MG63 (cell line): ENCODE data around the gene AGPS. TPM values are rescaled to one million over a fixed set of nuclear protein-coding genes. Genes with fewer than 3 reads are reported as not detected.
"Not testable (repeated sequence)": the region's sequence is repeated elsewhere in the genome, so short reads cannot be mapped to it uniquely, and the experiment has no call there.

ENCODE experiments used
- DNase-seq: peaks from one replicate; pipeline ENCODE4 v3.0.0-alpha.2; 2020
- H3K27me3 ChIP-seq: fragments of 250-450 bp; sonication (Bioruptor Pico); 2 replicates; pipeline ENCODE4 v1.5.1; 2020; ENCODE audit warnings: mild to moderate bottlenecking, moderate library complexity
- H3K36me3 ChIP-seq: fragments of 250-450 bp; sonication (Bioruptor Pico); 2 replicates; pipeline ENCODE4 v1.5.1; 2020; ENCODE audit warnings: mild to moderate bottlenecking, moderate library complexity
- H3K4me3 ChIP-seq: fragments of 250-450 bp; sonication (Bioruptor Pico); 2 replicates; pipeline ENCODE4 v1.5.1; 2020; ENCODE audit warnings: mild to moderate bottlenecking, moderate library complexity
- H3K9me3 ChIP-seq: fragments of 250-450 bp; sonication (Bioruptor Pico); 2 replicates; pipeline ENCODE4 v1.5.1; 2020; ENCODE audit warnings: mild to moderate bottlenecking, moderate library complexity
- total RNA-seq: library from RNA; depleted of rRNA; stranded (reverse); fragments of >200 nt; shearing (Covaris generic); gene quantifications from 2 replicates; pipeline ENCODE4 v1.2.3, GENCODE V29; 2014; ENCODE audit warnings: low replicate concordance

Gene AGPS
- total RNA-seq, 1 experiment from 2014 or later, result 31.0 TPM

DNA sequence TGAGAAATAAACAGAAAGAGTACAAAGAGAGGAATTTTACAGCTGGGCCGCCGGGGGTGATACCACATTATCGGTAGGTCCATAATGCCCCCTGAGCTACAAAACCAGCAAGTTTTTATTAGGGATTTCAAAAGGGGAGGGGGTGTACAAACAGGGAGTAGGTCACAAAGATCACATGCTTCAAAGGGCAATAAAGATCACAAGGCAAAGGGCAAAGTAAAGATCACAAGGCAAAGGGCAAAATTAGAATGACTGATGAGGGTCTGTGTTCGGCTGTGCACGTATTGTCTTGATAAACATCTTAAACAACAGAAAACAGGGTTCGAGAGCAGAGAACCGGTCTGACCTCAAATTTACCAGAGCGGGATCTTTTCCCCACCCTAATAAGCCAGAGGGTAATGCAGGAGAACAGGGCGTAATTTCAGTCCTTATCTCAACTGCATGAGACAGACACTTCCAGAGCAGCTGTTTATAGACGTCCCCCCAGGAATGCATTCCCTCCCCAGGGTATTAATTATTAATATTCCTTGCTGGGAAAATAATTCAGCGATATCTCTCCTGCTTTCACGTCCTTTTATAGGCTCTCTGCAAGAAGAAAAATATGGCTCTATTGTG, 38.6 kb downstream of the AGPS start:
- peaks cover 23% of the 10 kb centered on the region for H3K36me3 ChIP-seq
- not testable (repeated sequence) for H3K4me3 ChIP-seq, DNase-seq, H3K27me3 ChIP-seq
- peaks cover 42% of the 10 kb centered on the region for H3K9me3 ChIP-seq

DNA sequence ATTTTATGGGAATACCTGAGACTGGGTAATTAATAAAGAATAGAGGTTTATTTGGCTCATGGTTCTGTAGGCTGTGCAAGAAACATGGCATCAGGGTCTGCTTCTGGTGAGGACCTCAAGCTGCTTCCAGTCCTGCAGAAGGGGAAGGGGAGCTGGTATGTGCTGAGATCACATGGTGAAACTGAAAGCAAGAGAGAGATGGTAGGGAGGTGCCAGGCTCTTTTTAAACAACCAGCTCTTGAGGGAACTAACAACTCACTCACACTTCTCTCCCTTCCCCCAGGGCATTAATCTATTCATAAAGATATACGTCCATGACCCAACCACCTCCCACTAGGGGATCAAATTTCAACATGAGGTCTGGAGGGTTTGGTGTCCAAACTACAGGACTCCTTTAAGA, 40.1 kb downstream of the AGPS start:
- Histone ChIP-seq H3K27me3 (no peaks in the 10 kb centered on the region), H3K36me3 (peaks cover 21% of the 10 kb centered on the region), H3K9me3 (peaks cover 27% of the 10 kb centered on the region), H3K4me3 (no peak overlapping the region)
- no peak for DNase-seq

GRCh38 chr2:177433402-177433801, 40.8 kb downstream of the AGPS start:
- peaks cover 17% of the 10 kb centered on the region for H3K36me3 ChIP-seq
- no peak for DNase-seq
- no peaks in the 10 kb centered on the region for H3K27me3 ChIP-seq
- peaks cover 20% of the 10 kb centered on the region for H3K9me3 ChIP-seq
- H3K4me3 ChIP-seq, result no peak overlapping the region

- H3K4me3 ChIP-seq, result no peak overlapping the region
- no peak for DNase-seq
- H3K36me3 ChIP-seq, result peaks cover 17% of the 10 kb centered on the region
- H3K9me3 ChIP-seq, result peaks cover 19% of the 10 kb centered on the region
- no peaks in the 10 kb centered on the region for H3K27me3 ChIP-seq
These were observed 41.9 kb downstream of the AGPS start for GRCh38 chr2:177434475-177434874.

GRCh38 chr2:177445200-177445599, 52.6 kb downstream of the AGPS start:
- no peak for DNase-seq
- Histone ChIP-seq H3K9me3 (no peaks in the 10 kb centered on the region), H3K36me3 (peaks cover 25% of the 10 kb centered on the region), H3K4me3 (no peak overlapping the region), H3K27me3 (no peaks in the 10 kb centered on the region)

GRCh38 chr2:177448031-177448430, 55.5 kb downstream of the AGPS start:
- no peak overlapping the region for H3K4me3 ChIP-seq
- no peak for DNase-seq
- no peaks in the 10 kb centered on the region for H3K27me3 ChIP-seq
- no peaks in the 10 kb centered on the region for H3K9me3 ChIP-seq
- peaks cover 24% of the 10 kb centered on the region for H3K36me3 ChIP-seq

DNA sequence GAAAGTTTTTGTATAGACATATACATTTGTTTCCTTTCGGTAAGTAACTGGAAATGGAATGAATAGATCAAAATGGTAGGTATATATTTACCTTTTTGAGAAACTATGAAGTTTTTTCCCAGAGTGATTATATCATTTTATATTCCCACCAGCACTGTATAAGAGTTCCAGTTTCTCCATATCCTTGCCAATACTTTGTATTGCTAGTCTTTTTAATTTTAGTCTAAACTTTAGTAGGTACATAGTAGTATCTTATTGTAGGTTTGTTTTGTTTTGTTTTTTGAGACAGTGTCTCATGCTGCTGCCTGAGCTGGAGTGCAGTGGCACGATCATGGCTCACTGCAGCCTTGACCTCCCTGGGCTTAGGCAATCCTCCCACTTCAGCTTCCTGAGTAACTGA, 56.6 kb downstream of the AGPS start:
- no peaks in the 10 kb centered on the region for H3K9me3 ChIP-seq
- peaks cover 18% of the 10 kb centered on the region for H3K36me3 ChIP-seq
- no peaks in the 10 kb centered on the region for H3K27me3 ChIP-seq
- no peak for DNase-seq
- no peak overlapping the region for H3K4me3 ChIP-seq

DNA sequence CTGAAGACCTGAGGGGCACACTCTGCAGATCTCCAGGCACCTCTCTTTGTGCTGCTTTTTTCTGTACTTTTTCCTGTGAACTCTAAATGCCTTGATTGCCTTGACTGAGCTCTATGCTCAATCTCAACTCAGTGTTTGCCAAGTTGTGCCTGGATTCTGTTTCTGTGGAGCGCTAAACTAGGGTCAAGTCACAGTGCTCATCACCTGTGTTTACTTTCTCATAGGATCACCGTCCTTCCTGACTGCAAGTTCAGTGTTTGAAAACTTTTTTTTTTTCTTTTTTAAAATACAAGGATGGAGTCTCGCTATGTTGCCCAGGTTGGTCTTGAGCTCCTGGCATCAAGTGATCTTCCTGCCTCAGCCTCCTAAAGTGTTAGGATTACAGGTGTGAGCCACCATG, 62.6 kb downstream of the AGPS start:
- Histone ChIP-seq H3K9me3 (peaks cover 3% of the 10 kb centered on the region; the same call in 1 of the 2 replicates), H3K36me3 (peaks cover 16% of the 10 kb centered on the region), H3K4me3 (no peak overlapping the region), H3K27me3 (no peaks in the 10 kb centered on the region)
- DNase-seq, result no peak

GRCh38 chr2:177459756-177460155, 67.2 kb downstream of the AGPS start:
- peaks cover 20% of the 10 kb centered on the region for H3K36me3 ChIP-seq
- DNase-seq, H3K9me3 ChIP-seq, H3K4me3 ChIP-seq, H3K27me3 ChIP-seq: not testable (repeated sequence)

DNA sequence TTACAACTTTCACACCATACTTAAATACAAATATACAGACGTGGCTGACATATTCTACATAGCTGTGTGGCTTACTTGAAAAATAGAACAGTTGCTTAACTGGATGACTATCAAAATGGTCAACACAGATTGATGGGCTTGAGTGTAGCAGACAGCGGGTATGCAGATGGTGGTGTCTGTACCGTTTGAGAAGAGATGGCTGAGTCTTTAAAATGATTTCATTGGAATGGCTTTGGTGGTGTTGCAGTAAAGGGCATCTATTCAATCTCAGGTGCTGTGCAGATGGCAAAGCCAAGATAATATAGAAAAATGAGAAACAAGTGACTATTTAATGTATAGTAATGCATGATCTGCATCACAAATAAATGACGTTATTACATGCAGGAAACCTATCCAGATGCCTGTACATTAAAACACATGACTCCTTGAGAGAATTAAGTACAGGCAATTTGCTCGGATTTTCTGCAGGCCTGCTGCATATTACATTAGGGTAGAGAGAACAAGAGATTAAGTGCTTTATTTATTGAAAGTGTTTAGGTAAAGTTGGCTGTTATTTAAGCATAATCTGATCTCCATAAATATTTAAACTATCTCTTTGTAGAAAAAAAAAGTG, 68.5 kb downstream of the AGPS start:
- no peak overlapping the region for H3K4me3 ChIP-seq
- DNase-seq, result no peak

GRCh38 chr2:177464549-177464948, 72.0 kb downstream of the AGPS start:
- DNase-seq, result no peak
- no peaks in the 10 kb centered on the region for H3K9me3 ChIP-seq
- no peaks in the 10 kb centered on the region for H3K27me3 ChIP-seq
- no peak overlapping the region for H3K4me3 ChIP-seq
- H3K36me3 ChIP-seq, result peaks cover 13% of the 10 kb centered on the region

More for the DNA sequence above, 68.5 kb downstream of the AGPS start:
- Histone ChIP-seq H3K9me3 (peaks cover 3% of the 10 kb centered on the region; the same call in 1 of the 2 replicates), H3K27me3 (no peaks in the 10 kb centered on the region), H3K36me3 (peaks cover 26% of the 10 kb centered on the region)

- Histone ChIP-seq H3K9me3 (no peaks in the 10 kb centered on the region), H3K36me3 (peaks cover 13% of the 10 kb centered on the region), H3K27me3 (no peaks in the 10 kb centered on the region), H3K4me3 (no peak overlapping the region)
- DNase-seq, result no peak
These were observed 73.0 kb downstream of the AGPS start for GRCh38 chr2:177465400-177466138.

GRCh38 chr2:177466337-177467195, 74.0 kb downstream of the AGPS start:
- Histone ChIP-seq H3K4me3 (no peak overlapping the region), H3K27me3 (no peaks in the 10 kb centered on the region), H3K36me3 (peaks cover 13% of the 10 kb centered on the region), H3K9me3 (0 out of 2 replicates have a peak, but pooled peaks cover 2% of the 10 kb centered on the region)
- DNase-seq, result peak; percentile 44

DNA sequence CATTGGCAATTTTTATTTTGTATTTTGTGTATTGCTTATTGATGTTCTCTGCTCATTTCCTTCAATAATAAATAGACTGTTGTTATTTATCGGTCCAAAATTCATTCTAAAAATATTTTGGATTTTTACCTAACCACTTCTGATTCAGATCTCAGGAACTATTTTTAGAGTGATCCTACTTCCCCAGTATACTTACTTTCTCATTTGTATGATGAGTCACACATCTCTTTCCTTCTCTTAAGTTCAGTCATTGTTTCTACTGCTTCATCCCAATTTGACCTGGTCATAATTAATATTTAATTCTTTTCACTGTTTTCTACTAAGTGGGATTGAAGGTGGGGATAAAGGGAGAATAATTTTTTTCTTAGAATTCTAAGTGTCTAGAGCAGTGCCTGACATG, 75.1 kb downstream of the AGPS start:
- Histone ChIP-seq H3K36me3 (peaks cover 11% of the 10 kb centered on the region), H3K27me3 (no peaks in the 10 kb centered on the region), H3K9me3 (0 out of 2 replicates have a peak, but pooled peaks cover 5% of the 10 kb centered on the region), H3K4me3 (no peak overlapping the region)
- DNase-seq, result no peak

DNA sequence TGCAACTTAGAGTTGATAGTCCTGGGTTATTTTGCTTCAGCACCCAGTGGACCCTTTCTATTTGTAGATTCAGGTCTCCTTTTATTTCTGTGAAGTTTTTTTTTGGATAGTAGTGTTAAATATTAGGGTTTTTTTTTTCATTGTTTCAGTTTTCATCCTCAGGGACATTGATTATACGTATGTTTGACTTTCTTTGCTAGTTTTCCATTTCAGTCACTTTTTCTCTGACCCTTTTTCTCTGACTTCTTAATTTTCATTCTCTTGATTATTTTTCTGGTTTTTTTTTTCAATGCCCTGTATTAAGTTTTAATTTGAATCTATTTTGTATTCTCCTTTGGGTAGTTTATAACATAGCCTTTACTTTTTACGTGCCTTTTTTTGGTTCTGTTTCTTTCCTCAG, 79.4 kb downstream of the AGPS start:
- H3K36me3 ChIP-seq, result peaks cover 8% of the 10 kb centered on the region
- peaks cover 5% of the 10 kb centered on the region for H3K9me3 ChIP-seq
- no peak for DNase-seq
- no peak overlapping the region for H3K4me3 ChIP-seq
- no peaks in the 10 kb centered on the region for H3K27me3 ChIP-seq

- H3K27me3 ChIP-seq, result no peaks in the 10 kb centered on the region
- H3K36me3 ChIP-seq, result peaks cover 16% of the 10 kb centered on the region
- H3K9me3 ChIP-seq, result peaks cover 18% of the 10 kb centered on the region
- DNase-seq, result no peak
- no peak overlapping the region for H3K4me3 ChIP-seq
These were observed 81.7 kb downstream of the AGPS start for GRCh38 chr2:177474301-177474700.

DNA sequence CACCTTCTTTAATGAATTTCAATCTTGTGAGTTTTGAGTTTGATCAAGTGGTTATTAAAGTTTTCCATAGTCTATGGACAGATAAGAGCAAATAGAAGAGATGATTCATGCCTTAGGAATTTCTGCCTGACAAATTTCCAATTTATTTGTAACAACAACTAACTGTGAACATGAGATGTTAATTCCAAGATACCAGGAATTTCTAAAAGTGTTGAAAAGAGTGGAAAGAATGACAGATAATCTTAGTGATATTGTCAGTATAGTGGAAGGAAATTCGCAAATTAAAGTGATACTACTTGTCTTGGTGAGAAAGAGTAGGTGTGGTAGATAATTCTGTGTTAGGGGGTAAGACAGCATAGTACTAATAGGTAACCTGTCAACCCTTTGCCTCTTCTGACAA, 82.4 kb downstream of the AGPS start:
- H3K27me3 ChIP-seq, result no peaks in the 10 kb centered on the region
- no peak for DNase-seq
- H3K36me3 ChIP-seq, result peaks cover 20% of the 10 kb centered on the region
- no peak overlapping the region for H3K4me3 ChIP-seq
- H3K9me3 ChIP-seq, result peaks cover 18% of the 10 kb centered on the region
